Skeletal muscle satellite cell (primary cell): ENCODE measurements around the gene PLXNA4.

ENCODE experiments used
- H3K27me3 ChIP-seq: 2 replicates; pipeline ENCODE4 v1.7.0; 2013; ENCODE audit warnings: low read length; ENCODE audit not compliant: control insufficient read depth, insufficient read depth
- H3K36me3 ChIP-seq: 2 replicates; pipeline ENCODE4 v1.7.0; 2013; ENCODE audit warnings: mild to moderate bottlenecking, control low read depth, low read length; ENCODE audit not compliant: insufficient read depth
- H3K4me1 ChIP-seq: 2 replicates; pipeline ENCODE4 v1.7.0; 2013; ENCODE audit warnings: low read length; ENCODE audit not compliant: control insufficient read depth, insufficient read depth
- H3K4me2 ChIP-seq: 2 replicates; pipeline ENCODE4 v1.7.0; 2013; ENCODE audit warnings: mild to moderate bottlenecking, low read length
- H3K4me3 ChIP-seq: 2 replicates; pipeline ENCODE4 v1.7.0; 2013; ENCODE audit warnings: low read length
- H3K9ac ChIP-seq: 2 replicates; pipeline ENCODE4 v1.7.0; 2013; ENCODE audit warnings: mild to moderate bottlenecking, low read depth, low read length, moderate library complexity
- H3K9me3 ChIP-seq: replicated peaks from 2 replicates; pipeline ENCODE4 v1.7.0; 2013; ENCODE audit warnings: mild to moderate bottlenecking, control low read depth, low read length

The PLXNA4 gene

GRCh38 chr7:132336797-132337196 lies 239.5 kb downstream of the PLXNA4 start:
- Histone ChIP-seq H3K4me1 (no peaks in the 10 kb centered on the region), H3K36me3 (no peaks in the 10 kb centered on the region), H3K4me3 (no peak overlapping the region), H3K9me3 (no peaks in the 10 kb centered on the region), H3K27me3 (no peaks in the 10 kb centered on the region), H3K4me2 (no peak overlapping the region), H3K9ac (no peak overlapping the region)

GRCh38 chr7:132333301-132333700 lies 243.0 kb downstream of the PLXNA4 start:
- H3K9me3 ChIP-seq: no peaks in the 10 kb centered on the region
- no peak overlapping the region for H3K9ac ChIP-seq
- no peak overlapping the region for H3K4me2 ChIP-seq
- H3K27me3 ChIP-seq: no peaks in the 10 kb centered on the region
- no peaks in the 10 kb centered on the region for H3K36me3 ChIP-seq
- no peak overlapping the region for H3K4me3 ChIP-seq
- H3K4me1 ChIP-seq: no peaks in the 10 kb centered on the region

- Histone ChIP-seq H3K9me3 (no peaks in the 10 kb centered on the region), H3K4me2 (no peak overlapping the region), H3K4me1 (no peaks in the 10 kb centered on the region)
Observed at GRCh38 chr7:132328760-132329159, 247.5 kb downstream of the PLXNA4 start.

GRCh38 chr7:132328047-132328620 lies 248.1 kb downstream of the PLXNA4 start:
- H3K9me3 ChIP-seq: no peaks in the 10 kb centered on the region
- no peak overlapping the region for H3K4me2 ChIP-seq
- H3K27me3 ChIP-seq: peaks cover 5% of the 10 kb centered on the region
- no peaks in the 10 kb centered on the region for H3K36me3 ChIP-seq
- no peaks in the 10 kb centered on the region for H3K4me1 ChIP-seq
- no peak overlapping the region for H3K9ac ChIP-seq
- no peak overlapping the region for H3K4me3 ChIP-seq

More at GRCh38 chr7:132328760-132329159, 247.5 kb downstream of the PLXNA4 start:
- H3K9ac ChIP-seq: no peak overlapping the region
- no peaks in the 10 kb centered on the region for H3K36me3 ChIP-seq
- H3K4me3 ChIP-seq: no peak overlapping the region
- peaks cover 5% of the 10 kb centered on the region for H3K27me3 ChIP-seq

- Histone ChIP-seq H3K36me3 (no peaks in the 10 kb centered on the region), H3K9ac (no peak overlapping the region), H3K4me1 (no peaks in the 10 kb centered on the region), H3K27me3 (peaks cover 5% of the 10 kb centered on the region), H3K9me3 (no peaks in the 10 kb centered on the region), H3K4me3 (no peak overlapping the region), H3K4me2 (no peak overlapping the region)
Observed at GRCh38 chr7:132326878-132327589, 249.2 kb downstream of the PLXNA4 start.

GRCh38 chr7:132322970-132323369 lies 253.3 kb downstream of the PLXNA4 start:
- H3K36me3 ChIP-seq: no peaks in the 10 kb centered on the region
- H3K9ac ChIP-seq: no peak overlapping the region
- peaks cover 5% of the 10 kb centered on the region for H3K27me3 ChIP-seq
- no peaks in the 10 kb centered on the region for H3K4me1 ChIP-seq
- H3K4me2 ChIP-seq: no peak overlapping the region
- no peak overlapping the region for H3K4me3 ChIP-seq
- H3K9me3 ChIP-seq: no peaks in the 10 kb centered on the region

- H3K27me3 ChIP-seq: peaks cover 5% of the 10 kb centered on the region
- H3K4me2 ChIP-seq: no peak overlapping the region
- H3K9me3 ChIP-seq: no peaks in the 10 kb centered on the region
- no peak overlapping the region for H3K9ac ChIP-seq
- H3K36me3 ChIP-seq: no peaks in the 10 kb centered on the region
- no peak overlapping the region for H3K4me3 ChIP-seq
- H3K4me1 ChIP-seq: no peaks in the 10 kb centered on the region
Observed at GRCh38 chr7:132321387-132321786, 254.9 kb downstream of the PLXNA4 start.

- Histone ChIP-seq H3K4me1 (no peaks in the 10 kb centered on the region), H3K4me2 (no peak overlapping the region), H3K9ac (no peak overlapping the region), H3K4me3 (no peak overlapping the region), H3K9me3 (no peaks in the 10 kb centered on the region), H3K27me3 (no peaks in the 10 kb centered on the region), H3K36me3 (no peaks in the 10 kb centered on the region)
Observed at GRCh38 chr7:132319481-132319880, 256.8 kb downstream of the PLXNA4 start.

- Histone ChIP-seq H3K4me2 (no peak overlapping the region), H3K9ac (no peak overlapping the region), H3K36me3 (no peaks in the 10 kb centered on the region), H3K9me3 (no peaks in the 10 kb centered on the region), H3K4me3 (no peak overlapping the region), H3K27me3 (no peaks in the 10 kb centered on the region), H3K4me1 (no peaks in the 10 kb centered on the region)
Observed at GRCh38 chr7:132318352-132319318, 257.6 kb downstream of the PLXNA4 start.

GRCh38 chr7:132317701-132318351 lies 258.4 kb downstream of the PLXNA4 start:
- no peak overlapping the region for H3K4me3 ChIP-seq
- H3K27me3 ChIP-seq: no peaks in the 10 kb centered on the region
- H3K9ac ChIP-seq: no peak overlapping the region
- no peaks in the 10 kb centered on the region for H3K4me1 ChIP-seq
- H3K36me3 ChIP-seq: no peaks in the 10 kb centered on the region
- no peak overlapping the region for H3K4me2 ChIP-seq
- H3K9me3 ChIP-seq: no peaks in the 10 kb centered on the region

GRCh38 chr7:132312531-132313055 lies 263.7 kb downstream of the PLXNA4 start:
- Histone ChIP-seq H3K9ac (no peak overlapping the region), H3K4me3 (no peak overlapping the region), H3K4me2 (no peak overlapping the region), H3K9me3 (no peaks in the 10 kb centered on the region), H3K4me1 (no peaks in the 10 kb centered on the region), H3K27me3 (no peaks in the 10 kb centered on the region), H3K36me3 (no peaks in the 10 kb centered on the region)
